ENCODE measurements around the gene PIK3R5. TPM values are rescaled to one million over a fixed set of nuclear protein-coding genes. Genes with fewer than 3 reads are reported as not detected.

The PIK3R5 gene
- total and polyA plus RNA-seq, 2 donors (not counting 1 experiment from before 2014, with no cell fraction given), result 0.15 TPM; not detected in 1

- Histone ChIP-seq H3K9ac (ENCODE audit: insufficient read depth, low read length) (no peak overlapping the region), H3K79me2 (ENCODE audit: control insufficient read depth, insufficient read depth, low read length) (no peaks in the 10 kb centered on the region), H3K27me3 (ENCODE audit: control insufficient read depth, insufficient read depth, low read length) (no peaks in the 10 kb centered on the region), H3K4me3 (replicated peaks in 1 of 4; ENCODE audit: control extremely low read depth in 1 of 4, insufficient read depth in 1 of 4, low read depth in 3 of 4, low read length in 4 of 4) (no peak overlapping the region), H3K9me3 (ENCODE audit: control insufficient read depth, insufficient read depth, low read depth, low read length) (no peaks in the 10 kb centered on the region), H3K4me1 (ENCODE audit: control insufficient read depth, extremely low read depth, insufficient read depth, low read length) (no peaks in the 10 kb centered on the region), H3K36me3 (ENCODE audit: control insufficient read depth, insufficient read depth, low read length) (no peaks in the 10 kb centered on the region), H2AFZ (ENCODE audit: low read length) (no peak overlapping the region), H3K27ac (ENCODE audit: insufficient read depth, low read length) (no peak overlapping the region), H3K4me2 (ENCODE audit: extremely low read depth, insufficient read depth, low read length) (no peak overlapping the region), H4K20me1 (ENCODE audit: control insufficient read depth, extremely low read depth, insufficient read depth, low read length) (no peaks in the 10 kb centered on the region)
- DNase-seq (ENCODE audit: low read depth in 2 of 2), result no peak
- no peak for TF ChIP-seq EZH2 (IDR thresholded peaks at IDR 0.05; ENCODE audit: low read length, missing control alignments)
- TF ChIP-seq CTCF (conservative IDR thresholded peaks at IDR 0.05 in 1 of 2, IDR thresholded peaks at IDR 0.05 in 1 of 2; ENCODE audit: low read depth in 1 of 2, low read length in 2 of 2), result no peak
Measured at GRCh38 chr17:8946071-8946470, 19.4 kb downstream of the PIK3R5 start.

- Histone ChIP-seq H4K20me1 (ENCODE audit: control insufficient read depth, extremely low read depth, insufficient read depth, low read length) (no peaks in the 10 kb centered on the region), H3K9ac (ENCODE audit: insufficient read depth, low read length) (no peak overlapping the region), H3K9me3 (ENCODE audit: control insufficient read depth, insufficient read depth, low read depth, low read length) (no peaks in the 10 kb centered on the region), H3K27me3 (ENCODE audit: control insufficient read depth, insufficient read depth, low read length) (no peaks in the 10 kb centered on the region), H3K27ac (ENCODE audit: insufficient read depth, low read length) (no peak overlapping the region), H3K4me1 (ENCODE audit: control insufficient read depth, extremely low read depth, insufficient read depth, low read length) (no peaks in the 10 kb centered on the region), H2AFZ (ENCODE audit: low read length) (no peak overlapping the region), H3K79me2 (ENCODE audit: control insufficient read depth, insufficient read depth, low read length) (no peaks in the 10 kb centered on the region), H3K4me3 (replicated peaks in 1 of 4; ENCODE audit: control extremely low read depth in 1 of 4, insufficient read depth in 1 of 4, low read depth in 3 of 4, low read length in 4 of 4) (no peak overlapping the region), H3K36me3 (ENCODE audit: control insufficient read depth, insufficient read depth, low read length) (no peaks in the 10 kb centered on the region), H3K4me2 (ENCODE audit: extremely low read depth, insufficient read depth, low read length) (no peak overlapping the region)
- no peak for TF ChIP-seq CTCF (conservative IDR thresholded peaks at IDR 0.05 in 1 of 2, IDR thresholded peaks at IDR 0.05 in 1 of 2; ENCODE audit: low read depth in 1 of 2, low read length in 2 of 2)
- no peak for TF ChIP-seq EZH2 (IDR thresholded peaks at IDR 0.05; ENCODE audit: low read length, missing control alignments)
- no peak for DNase-seq (ENCODE audit: low read depth in 2 of 2)
Measured at GRCh38 chr17:8944748-8945147, 20.8 kb downstream of the PIK3R5 start.

- Histone ChIP-seq H3K4me1 (ENCODE audit: control insufficient read depth, extremely low read depth, insufficient read depth, low read length) (no peaks in the 10 kb centered on the region), H2AFZ (ENCODE audit: low read length) (no peak overlapping the region), H3K36me3 (ENCODE audit: control insufficient read depth, insufficient read depth, low read length) (no peaks in the 10 kb centered on the region), H4K20me1 (ENCODE audit: control insufficient read depth, extremely low read depth, insufficient read depth, low read length) (no peaks in the 10 kb centered on the region), H3K27me3 (ENCODE audit: control insufficient read depth, insufficient read depth, low read length) (no peaks in the 10 kb centered on the region), H3K4me2 (ENCODE audit: extremely low read depth, insufficient read depth, low read length) (no peak overlapping the region), H3K9me3 (ENCODE audit: control insufficient read depth, insufficient read depth, low read depth, low read length) (no peaks in the 10 kb centered on the region), H3K27ac (ENCODE audit: insufficient read depth, low read length) (no peak overlapping the region), H3K9ac (ENCODE audit: insufficient read depth, low read length) (no peak overlapping the region), H3K4me3 (replicated peaks in 1 of 4; ENCODE audit: control extremely low read depth in 1 of 4, insufficient read depth in 1 of 4, low read depth in 3 of 4, low read length in 4 of 4) (no peak overlapping the region), H3K79me2 (ENCODE audit: control insufficient read depth, insufficient read depth, low read length) (no peaks in the 10 kb centered on the region)
- no peak for DNase-seq (ENCODE audit: low read depth in 2 of 2)
- TF ChIP-seq CTCF (conservative IDR thresholded peaks at IDR 0.05 in 1 of 2, IDR thresholded peaks at IDR 0.05 in 1 of 2; ENCODE audit: low read depth in 1 of 2, low read length in 2 of 2), result no peak
- TF ChIP-seq EZH2 (IDR thresholded peaks at IDR 0.05; ENCODE audit: low read length, missing control alignments), result no peak
Measured at GRCh38 chr17:8944083-8944482, 21.4 kb downstream of the PIK3R5 start.

Data from fibroblast of lung (primary cell).